HG03565 (cell line): ENCODE data around the gene FOXP1.
"Not testable (repeated sequence)": the region's sequence is repeated elsewhere in the genome, so short reads cannot be mapped to it uniquely, and the experiment has no call there.

Experiments
- ATAC-seq: cut with Tn5 transposase; IDR thresholded peaks from one replicate; pipeline ENCODE4 v1.9.1; 2021; ENCODE audit warnings: mild to moderate bottlenecking, moderate library complexity; ENCODE audit not compliant: unreplicated experiment

Gene FOXP1

GRCh38 chr3:71454512-71455403 lies 128.8 kb downstream of the FOXP1 start:
- no peak for ATAC-seq

GRCh38 chr3:71453822-71454511 lies 129.6 kb downstream of the FOXP1 start:
- ATAC-seq: no peak

- no peak for ATAC-seq
These were observed 130.2 kb downstream of the FOXP1 start for GRCh38 chr3:71453319-71453718.

GRCh38 chr3:71451812-71452211 lies 131.7 kb downstream of the FOXP1 start:
- ATAC-seq: no peak

GRCh38 chr3:71451060-71451459 lies 132.5 kb downstream of the FOXP1 start:
- no peak for ATAC-seq

GRCh38 chr3:71450162-71450561 lies 133.4 kb downstream of the FOXP1 start:
- ATAC-seq: no peak

- no peak for ATAC-seq
These were observed 135.7 kb downstream of the FOXP1 start for GRCh38 chr3:71447803-71448202.

GRCh38 chr3:71447197-71447596 lies 136.3 kb downstream of the FOXP1 start:
- ATAC-seq: no peak

DNA sequence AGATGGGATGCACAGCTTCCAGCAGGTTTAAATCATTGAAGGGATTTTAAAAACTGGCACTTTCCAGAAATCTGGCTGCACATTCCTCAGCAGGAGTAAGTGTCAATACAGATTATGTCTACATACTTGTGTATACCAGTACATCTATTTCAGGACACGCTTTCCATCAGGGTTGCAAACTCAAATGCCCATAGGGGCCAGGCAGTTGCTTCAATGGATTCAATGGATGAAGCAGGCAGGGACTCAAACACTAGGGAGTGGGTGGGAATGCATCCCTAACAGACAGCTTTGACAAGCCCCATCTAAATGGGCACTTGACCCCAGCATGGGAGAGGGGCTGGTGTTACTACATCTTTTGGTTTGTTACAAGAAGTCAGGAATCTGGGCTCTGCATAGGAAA lies 136.8 kb downstream of the FOXP1 start:
- ATAC-seq: no peak

DNA sequence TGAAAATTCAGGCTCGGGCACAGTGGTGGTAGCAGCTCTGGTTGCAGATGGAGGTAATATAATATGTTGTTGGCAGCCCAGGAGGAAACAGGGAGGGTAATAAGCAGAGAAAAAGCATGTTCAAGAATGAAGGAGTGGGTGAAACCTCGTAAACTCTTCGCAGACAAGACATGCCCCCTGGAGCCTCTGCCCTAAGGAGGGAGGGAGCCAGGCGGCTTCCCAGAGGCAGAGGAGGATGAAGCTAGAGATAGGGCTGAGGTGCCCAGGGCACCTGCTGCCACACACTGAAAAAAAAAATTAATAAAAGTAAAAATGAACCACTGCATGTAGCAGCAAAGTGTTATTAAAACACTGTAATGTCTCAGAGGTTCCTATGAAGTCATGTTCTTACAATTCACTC lies 137.3 kb downstream of the FOXP1 start:
- no peak for ATAC-seq

DNA sequence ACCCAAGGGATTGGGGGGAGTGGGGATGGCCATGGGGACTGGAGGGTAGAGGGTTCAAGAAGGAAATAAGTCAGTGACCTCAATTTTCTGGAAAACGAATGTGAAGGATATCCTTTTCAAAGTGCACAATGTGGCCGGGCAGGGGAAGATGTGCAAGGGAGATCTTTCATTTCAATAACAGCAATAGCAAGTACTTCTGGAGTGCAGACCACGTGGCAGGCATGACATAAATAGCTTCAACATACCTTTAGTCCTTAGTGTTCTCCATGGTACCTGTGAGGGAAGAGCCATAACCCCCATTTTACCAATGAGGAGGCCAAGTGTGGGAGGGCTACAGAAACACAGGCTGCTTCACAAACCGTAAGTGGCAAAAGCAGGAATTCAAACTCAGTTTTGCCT lies 138.7 kb downstream of the FOXP1 start:
- no peak for ATAC-seq

DNA sequence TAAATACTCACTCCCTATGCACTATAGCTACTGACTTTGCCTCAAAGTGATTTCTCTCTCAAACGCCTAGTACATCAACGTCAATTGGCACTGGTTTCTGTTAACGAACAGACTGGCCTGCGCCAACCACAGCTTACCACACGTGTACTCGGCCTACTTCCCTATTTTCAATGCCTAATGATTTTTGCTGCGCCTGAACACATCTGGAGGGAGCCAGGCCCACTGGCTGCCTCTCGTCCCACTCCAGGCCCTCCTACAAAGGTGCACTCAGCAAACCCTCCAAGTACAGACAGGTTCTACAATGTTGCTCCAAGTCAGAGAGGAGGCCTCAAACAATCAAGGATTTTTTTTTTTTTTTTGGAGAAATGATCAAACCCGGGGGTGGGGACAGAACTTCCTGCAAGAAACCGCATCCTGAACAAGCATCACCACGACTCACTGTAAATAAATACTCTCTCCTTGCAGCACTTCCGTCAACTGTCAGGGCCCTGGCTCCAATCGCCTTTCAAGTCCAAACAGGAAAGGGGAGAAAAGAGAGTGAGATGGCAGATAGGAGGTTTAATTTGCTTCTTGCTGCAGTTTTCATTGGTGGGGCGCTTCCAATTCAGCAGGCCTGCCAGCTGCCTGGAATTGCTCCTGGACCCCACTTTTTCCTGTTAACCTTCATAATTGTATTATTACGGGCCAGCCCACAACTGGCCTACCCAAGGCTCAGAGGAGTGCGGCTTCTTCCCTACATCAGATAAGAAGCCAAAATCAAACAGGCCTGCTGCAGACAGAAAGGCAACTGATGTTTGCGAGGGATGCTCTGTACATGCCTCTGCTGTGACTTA lies 139.3 kb downstream of the FOXP1 start:
- peak; percentile 84 for ATAC-seq

GRCh38 chr3:71443332-71443731 lies 140.2 kb downstream of the FOXP1 start:
- ATAC-seq: no peak

- ATAC-seq: no peak
These were observed 140.9 kb downstream of the FOXP1 start for GRCh38 chr3:71442652-71443042.

DNA sequence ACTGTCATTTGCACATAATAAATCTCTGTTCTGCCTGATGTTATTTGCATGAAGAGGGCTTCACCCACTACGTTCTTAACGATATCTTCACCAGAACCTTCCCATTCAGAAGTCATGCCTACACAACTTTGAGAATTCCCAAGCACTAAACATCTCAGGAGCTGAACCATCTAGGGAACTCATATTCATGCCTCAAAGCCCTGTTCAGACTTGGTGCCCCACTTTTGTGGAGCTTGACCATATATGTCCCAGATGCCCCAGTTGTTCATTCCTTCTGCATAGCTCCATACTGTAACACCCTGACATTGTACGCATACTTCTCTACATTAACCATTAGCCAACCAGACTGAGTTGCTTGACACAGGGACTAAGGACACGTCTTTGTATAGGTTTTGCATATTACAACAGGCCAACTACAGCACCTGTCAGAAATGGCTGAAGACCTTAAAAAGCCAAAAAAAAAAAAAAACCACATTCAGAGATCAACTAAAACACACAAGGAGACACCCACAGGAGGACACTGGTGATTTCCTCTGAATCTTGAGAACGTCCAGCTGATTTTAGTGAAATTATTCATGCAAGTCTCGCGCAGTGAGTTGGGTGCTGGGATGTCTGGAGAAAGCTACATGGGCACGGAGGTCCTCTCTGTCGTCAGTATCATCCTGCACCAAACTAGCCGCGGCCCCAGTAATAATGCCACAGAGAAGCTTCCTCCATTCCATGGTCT lies 141.4 kb downstream of the FOXP1 start:
- no peak for ATAC-seq

DNA sequence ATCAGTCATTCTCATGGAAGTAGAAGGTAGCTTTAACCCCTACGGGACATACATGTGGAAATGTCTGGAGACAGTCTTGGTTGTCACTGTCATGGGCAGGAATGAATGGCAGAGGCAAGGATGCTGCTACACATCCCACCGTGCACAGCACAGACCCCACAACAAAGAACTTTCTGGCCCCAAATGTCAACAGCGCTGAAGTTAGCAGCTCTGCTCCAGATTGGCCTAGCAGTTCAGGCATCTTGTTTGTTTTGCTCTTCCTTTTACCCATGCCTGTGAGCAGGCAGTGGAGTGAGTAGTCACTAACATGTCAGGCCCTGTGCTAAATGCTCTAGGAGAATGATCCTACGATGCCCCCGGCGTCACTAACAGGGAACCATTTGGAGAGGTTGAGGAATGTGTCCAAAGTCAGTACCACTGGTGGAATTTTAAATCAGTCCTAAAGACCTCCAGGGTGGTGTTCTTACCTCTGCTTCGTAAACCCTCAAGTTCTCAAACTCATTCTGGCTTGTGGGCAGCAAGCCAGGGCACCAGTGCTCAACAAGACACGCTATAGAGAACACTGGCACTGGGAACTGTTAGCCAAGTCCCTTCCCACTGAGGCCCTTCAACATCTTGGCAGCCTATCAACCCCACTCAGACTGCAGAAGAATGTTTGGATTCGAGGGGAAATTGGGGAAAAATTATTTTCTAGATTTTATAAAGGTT lies 142.2 kb downstream of the FOXP1 start:
- ATAC-seq: no peak

DNA sequence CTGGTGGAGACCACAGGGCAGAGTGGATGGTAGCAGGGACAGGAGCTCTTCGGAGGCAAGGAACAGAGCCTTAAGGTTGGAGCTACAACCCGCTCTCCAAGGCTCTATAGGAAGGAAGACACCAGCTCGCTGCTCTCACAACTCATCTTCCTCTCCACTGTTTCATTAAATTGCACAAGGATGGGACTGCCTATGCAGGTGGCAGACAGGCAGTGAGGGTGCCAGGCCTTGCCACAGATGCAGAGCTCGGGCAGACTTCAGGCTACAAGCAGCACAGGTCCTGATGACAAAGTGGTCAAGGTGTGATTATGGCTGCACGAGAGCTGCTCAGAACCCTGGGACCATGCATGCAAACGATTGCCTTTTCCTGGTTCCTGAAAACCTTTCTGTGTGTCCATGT lies 144.6 kb downstream of the FOXP1 start:
- no peak for ATAC-seq

GRCh38 chr3:71438071-71438685 lies 145.3 kb downstream of the FOXP1 start:
- ATAC-seq: no peak

DNA sequence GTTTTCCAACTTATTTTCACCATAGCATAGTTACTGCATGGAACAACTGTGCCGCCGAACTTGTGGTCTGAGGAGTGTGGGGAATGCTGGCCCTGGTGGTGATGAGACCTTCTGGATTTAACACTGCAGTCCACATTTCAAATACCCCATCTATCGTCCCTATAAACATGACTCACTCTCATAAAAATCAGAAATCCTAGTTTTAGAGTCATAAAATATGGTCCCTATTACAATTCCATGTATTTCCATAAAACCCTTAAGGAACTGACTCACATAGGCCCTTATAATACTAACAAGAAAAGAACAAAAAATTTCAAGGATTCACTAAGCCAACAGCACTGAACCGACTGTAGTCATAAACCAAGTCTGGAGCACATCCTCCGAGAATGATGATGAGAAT lies 147.2 kb downstream of the FOXP1 start:
- no peak for ATAC-seq

- ATAC-seq: not testable (repeated sequence)
These were observed 147.7 kb downstream of the FOXP1 start for GRCh38 chr3:71435836-71436235.
